Stimulated activated CD8-positive, alpha-beta memory T cell treated with anti-CD3 and anti-CD28 coated beads, Interleukin-15, amount 100 ng/mL, for 4 hours (primary cell): ENCODE measurements around the gene SLIT1.

ENCODE experiments used
- DNase-seq, 2 donors: peaks; one replicate each; pipeline ENCODE4 v3.0.0-alpha.2; 2020; ENCODE audit warnings: low read depth in 2 of 2

SLIT1 gene

DNA sequence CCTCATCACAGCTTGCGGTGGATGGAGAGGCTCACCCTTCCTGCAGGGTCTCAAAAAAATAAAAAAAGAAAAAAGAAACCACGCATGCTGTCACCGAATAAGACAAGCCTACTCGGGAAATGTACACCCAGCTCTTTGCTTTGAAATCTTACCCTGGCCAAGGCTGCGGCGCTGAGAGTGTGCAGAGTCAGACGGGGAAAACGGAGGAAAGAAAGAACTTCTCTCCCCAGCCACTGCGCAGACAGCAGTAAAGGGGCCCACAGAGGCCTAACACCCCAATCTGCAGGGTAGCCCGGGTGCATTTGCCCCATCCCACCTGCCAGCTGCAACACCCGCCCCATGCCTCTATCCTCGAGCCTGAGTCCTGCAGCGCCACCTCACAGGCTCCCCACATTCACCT is 14.8 kb downstream of the SLIT1 start:
- no peak for DNase-seq

DNA sequence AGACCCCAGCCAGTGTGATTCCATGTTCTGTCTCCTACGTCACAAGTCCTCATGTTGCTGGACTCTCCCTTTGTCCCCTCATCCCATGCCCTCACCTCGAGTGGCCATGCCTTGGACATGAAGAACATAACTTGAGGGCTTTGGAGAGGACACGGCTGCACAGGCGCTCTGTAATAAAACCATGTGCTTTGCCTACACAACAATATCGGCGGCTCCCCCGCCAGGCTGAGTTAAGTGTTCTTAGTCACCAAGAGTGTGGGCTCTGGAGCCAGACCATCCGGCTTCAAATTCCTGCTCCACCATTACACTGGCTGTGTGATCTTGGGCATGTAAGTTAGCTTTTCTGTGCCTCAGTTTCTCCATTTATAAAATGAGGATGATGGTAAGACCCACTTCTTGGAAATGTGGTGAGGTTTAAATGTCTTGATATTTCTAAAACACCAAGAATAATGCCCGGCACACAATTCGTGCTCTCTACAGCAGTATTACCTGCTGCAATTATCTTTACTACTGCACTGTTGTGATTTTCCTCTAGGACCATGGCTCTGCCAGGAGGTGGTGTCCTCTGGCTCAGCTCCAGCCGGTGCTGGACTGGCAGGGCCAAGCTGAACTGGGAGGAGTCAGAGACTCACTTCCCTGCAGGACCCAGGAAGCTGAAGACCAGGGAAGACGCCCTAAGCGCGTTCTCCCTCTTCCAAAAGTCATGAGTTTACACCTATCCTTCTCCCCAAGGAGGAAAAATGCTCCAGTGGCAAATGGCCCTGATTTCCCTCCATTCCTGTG is 15.7 kb downstream of the SLIT1 start:
- DNase-seq, result no peak

DNA sequence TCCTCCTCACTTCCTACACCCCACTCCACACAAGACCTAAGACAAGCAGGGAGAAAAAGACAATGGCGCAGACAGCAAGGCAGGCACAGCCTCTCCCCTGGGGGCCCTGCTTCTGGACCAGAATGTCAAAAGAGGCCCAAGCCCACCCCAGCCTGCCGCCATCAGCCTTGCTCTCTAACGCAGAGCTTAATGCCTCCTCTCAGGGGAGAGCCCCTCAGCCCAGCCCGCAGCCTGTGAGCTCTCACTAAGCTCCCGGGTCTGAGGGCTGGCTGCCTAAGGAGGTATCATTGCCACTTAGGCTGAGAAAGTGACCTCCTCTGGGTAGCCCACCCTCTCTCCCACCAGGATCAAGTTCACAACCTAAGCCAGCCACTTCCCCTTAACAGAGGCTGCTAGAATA is 16.7 kb downstream of the SLIT1 start:
- DNase-seq, result no peak

DNA sequence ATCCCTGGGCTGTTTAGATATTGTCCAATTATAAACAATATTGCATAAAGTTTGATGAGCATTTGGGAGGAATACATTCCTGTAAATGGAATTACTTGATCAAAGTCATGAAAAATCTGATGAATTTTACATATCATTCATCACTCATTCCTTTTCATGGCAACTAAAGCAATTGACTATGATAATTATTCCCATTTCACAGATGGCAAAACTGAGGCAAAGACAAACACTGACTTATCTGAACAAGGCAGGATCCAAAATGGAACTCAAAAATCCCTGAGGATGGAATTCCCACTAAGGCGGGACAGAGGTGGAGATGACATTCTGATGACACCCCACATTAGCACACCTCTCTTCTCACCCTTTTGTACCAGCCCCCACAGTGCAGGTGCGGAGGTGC is 17.1 kb downstream of the SLIT1 start:
- DNase-seq, result no peak

DNA sequence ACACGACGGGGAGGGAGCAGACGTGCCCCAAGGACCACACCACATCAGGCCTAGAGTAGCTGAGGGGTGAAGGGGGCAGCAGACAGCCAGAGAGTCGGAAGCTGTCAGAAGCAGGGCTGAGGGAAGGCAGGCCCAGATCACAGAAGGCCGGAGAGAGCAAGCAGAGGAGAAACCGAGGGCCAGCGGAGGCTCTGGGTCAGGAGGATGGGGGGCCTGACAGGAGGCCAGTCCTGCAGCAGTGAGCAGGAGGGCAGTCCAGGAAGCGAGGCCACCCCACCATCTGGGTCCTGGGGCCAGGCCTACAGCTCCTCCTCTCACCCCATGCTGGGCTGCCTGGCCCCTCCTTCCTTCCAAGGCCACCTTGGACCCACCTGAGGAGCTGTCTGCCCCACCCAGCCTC is 20.3 kb downstream of the SLIT1 start:
- no peak for DNase-seq

DNA sequence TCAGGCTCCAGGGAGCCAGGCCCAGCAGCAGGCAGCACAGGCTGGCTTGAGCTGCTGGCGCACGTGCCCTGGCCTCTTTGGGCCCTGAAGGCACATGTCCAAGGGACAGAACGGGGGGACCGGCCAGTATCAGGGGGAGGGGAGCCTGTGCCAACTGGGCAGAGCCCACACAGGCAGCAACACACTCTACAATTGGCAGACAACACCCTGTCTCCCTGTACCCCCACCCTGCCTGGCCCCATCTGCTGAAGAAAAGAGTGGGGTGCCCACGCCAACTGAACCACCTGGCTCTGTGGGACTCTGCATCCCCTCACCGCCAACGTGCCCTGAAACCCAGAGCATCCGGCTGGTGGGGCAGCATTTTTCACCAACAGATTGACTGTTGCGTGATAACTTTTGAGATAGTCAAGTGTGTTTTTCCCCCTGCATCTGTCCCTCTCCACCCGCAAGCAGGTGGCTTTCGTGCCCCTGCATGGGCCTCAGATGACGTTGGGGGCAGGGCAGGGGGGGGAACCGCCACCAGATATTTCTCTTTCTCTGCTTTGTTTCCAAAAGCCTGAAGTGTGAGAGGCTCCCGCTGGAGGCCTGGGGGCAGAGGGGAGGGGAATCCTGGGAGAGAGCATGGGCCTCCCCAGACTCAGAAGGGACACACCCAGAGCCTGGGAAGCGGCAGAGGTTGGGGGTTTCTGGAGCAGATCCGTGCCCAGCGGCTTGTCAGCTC is 21.8 kb downstream of the SLIT1 start:
- DNase-seq, result no peak

DNA sequence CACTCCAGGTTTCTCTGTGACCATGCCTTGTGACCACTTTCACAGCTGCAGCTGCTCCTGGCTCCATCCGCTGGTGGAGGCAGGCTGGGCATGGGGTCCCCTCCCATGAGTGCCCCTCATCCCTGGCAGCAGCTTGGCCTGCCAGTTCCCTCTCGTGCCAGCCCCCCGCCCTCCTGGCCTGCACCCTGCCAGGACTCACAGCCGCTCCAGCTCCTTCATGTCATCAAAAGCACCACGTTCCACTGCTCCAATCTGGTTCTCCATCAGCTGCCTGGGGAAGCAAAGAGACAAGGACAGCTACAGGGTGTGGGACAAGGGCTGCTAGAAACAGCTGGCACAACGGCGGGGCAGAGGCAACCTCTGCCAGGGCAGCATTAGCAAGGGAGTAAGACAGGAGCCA is 22.6 kb downstream of the SLIT1 start:
- no peak for DNase-seq

DNA sequence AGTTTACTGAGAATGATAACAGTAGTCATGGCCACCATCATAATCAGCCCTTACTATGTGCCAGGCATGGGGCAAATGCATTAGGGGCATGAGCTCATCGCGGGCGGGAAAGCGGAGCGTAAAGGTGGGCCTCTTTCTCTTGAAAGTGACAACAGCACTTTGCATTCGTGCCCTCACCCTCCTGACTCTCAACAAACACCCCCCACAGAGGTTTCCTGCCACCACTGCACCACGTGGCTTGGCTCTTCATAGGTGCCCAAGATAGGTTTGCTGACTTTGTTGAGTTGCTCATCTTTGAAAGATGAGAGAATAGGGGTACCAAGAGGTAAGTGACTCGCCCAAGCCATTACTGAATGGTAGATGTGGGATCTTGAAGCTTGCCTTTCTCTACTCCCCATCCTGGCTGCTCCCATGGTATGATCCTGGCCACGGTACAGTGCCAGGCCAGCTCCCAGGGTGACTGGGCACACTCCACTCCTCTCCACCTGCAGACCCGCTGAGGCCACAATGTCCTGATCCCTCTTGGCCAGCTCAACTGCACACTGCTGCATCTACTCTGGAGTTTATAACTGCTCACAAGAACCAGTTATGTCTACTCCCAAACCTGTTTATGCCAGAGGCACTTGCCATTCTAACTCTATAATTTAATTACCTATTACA is 26.0 kb downstream of the SLIT1 start:
- no peak for DNase-seq

DNA sequence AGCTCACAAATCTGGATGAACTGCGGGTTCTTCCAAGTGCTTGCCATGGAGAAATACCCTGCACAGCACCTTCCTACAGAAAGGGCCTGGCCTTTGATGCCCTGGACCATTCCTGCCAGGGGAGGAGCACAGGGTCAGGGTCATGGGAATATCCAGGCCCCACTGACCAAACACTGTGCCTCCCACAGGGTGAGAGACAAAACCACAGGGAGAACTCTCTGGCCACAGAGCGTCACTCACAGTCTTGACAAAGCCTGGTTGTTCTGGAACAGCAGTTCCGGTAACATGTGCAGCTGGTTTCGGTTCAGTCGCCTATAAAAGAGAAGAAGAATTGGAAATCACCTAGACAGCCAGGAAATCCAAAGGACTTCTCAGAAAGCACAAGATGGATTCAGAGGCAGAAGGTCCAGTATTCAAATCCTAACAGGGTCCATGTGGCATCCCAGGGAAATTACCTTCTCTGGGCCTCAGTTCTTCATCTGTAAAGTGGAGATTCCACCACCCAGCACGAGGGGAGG is 28.1 kb downstream of the SLIT1 start:
- no peak for DNase-seq

DNA sequence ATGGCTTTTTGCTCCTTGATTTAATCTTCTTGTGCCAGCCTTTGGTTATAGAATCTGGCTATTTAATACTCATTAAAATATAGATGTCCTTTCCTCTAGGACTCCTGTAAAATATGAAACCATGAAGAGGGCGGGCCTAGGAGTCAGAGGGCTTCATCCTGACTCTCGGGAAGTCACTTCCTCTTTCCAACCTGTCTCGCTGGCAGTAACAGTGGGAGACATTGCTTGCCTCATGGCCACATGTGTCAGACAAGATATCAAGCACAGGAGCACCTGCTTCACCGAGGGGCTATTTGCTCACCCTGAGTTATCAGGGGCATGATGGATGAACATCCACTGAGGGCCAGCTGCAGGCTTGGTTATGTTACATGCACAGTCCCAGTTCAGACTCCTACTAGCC is 31.0 kb downstream of the SLIT1 start:
- DNase-seq, result no peak

DNA sequence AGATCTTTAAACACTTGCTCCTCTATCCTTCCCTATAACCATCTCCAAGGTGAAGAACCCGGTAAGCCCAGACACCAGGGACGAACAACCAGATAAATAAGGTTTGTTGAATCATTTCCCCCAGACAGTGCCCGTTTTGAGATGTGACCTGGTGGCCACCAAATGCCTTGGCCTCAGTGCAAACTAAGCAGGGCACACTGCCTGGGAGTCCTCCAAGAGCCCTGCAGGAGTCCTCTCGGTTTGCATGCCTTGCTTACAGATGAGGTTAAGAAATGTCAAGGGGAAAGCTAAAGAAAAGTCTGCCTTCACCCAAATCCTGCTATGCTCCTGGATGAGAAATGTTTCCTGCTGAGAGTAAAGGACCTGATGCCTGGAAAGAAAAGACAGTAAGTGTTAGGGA is 31.6 kb downstream of the SLIT1 start:
- no peak for DNase-seq

DNA sequence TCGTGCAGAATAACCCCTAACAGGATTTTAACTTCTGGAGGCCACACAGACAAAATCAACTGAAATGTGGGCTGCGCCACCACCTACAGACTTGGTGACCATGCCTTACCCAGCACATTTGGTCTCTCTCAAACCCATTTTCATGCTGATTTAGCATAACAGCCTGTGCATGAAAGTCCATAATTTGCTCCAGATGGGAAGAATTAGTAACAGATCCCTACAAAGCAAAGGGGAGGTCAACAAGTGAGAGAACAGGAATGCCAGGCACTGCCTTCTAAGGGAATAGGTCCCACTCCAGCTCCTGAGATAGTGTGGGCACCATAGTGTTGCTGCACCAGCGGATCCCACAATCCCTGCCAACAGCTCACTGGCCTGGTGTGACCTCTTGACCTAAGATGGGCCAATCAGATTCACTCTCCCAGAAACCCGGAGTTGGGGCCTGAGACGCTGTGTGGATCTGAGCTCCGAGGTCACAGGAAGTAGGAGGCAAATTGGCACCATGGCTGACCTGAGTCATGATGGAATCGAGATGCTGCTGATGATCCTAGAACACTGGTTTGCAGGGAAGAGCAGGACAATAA is 32.4 kb downstream of the SLIT1 start:
- DNase-seq, result no peak

DNA sequence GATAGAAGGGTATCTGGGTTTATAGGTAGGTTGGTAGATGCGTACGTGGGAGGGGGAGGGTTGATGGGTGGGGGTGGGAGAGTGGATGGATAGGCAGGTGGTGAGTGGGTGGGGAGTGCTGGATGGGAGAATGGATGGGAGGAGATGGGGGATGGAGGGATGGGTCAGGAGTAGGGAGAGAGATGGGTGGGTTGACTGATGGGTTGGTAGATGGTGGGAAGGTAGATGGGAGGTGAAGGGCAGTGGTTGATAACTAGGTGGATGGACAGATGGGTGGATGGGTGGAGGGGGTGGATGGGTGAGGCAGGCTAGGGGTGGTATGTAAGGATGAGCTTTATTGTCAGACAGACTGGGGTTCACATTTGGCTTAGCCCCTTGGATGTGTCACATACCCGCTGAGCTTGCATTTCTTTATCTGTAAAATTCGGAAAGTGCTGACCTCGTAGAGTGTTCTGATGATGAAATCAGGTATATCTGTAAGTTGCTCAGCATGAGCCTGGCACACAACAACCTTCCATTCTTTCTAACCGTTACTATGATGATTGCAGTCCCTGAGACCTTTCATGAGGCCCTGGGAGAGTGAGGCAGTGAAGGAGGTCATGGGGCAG is 34.3 kb downstream of the SLIT1 start:
- no peak for DNase-seq

DNA sequence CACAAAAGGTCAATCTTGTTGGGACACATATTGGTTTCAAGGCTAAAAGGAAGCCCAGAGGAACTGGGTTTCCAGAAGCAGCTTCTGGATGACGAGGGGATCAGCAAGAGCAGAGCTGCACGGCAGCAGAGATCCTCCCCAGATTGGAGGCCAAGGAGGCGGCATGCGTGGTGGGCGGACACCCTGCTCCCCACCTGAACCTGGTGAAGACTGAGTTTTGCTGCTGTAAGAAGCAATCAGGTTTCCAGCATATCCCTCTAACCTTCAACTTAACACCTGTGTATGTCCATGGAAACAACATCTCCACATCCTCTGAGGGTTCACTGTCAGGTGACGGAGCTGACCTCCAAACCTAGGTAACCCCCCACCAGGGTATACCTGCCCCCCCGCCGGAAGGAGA is 35.1 kb downstream of the SLIT1 start:
- no peak for DNase-seq

DNA sequence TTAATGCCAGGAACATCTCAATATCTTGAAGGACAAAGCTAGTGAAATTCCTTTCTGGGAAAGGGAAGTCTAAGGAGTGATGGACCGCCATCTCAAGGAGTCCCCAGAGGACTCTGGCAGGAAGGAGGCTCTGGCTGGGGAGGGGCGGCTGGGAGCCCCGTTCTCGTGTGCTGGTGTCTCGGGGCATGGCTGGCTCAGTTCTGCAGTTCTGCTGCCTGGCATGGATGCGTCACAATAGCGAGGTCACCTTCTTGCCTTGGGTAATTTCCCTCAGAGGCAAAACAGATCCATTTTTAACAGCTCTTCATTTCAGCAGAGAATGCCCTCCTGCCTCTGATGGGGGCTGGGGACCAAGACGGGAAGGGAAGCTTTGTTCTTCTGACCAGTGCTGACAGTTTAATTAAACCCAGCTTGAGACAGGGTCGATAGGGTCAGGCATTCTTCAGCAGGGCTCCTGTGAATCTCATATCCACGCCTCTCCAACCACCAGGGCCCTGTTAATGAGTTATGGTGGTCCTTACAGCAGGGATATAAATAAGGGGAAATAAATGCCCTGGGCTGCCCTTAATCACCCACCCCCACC is 35.7 kb downstream of the SLIT1 start:
- no peak for DNase-seq

DNA sequence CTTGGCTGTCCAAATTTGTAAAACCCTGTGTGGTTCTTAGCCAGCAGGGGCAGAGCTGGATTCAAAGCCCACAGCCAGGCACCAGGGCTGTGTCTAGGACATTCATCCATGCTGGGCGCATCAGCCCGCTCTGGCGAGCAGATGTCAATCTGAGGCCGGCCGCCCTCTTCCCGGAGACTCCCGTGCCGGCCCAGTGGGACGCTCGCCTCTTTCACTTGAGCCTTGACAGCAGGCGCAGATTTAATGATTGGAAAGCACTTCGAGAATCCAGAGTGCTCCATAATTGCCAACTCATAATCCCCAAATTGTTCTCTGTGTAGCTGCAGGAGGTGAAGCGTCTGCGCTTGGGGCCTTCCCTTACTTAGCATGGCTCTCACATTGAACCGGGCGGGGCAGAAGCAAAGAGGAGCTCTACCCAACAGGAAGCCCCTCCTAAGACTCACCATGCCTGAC is 36.7 kb downstream of the SLIT1 start:
- no peak for DNase-seq

DNA sequence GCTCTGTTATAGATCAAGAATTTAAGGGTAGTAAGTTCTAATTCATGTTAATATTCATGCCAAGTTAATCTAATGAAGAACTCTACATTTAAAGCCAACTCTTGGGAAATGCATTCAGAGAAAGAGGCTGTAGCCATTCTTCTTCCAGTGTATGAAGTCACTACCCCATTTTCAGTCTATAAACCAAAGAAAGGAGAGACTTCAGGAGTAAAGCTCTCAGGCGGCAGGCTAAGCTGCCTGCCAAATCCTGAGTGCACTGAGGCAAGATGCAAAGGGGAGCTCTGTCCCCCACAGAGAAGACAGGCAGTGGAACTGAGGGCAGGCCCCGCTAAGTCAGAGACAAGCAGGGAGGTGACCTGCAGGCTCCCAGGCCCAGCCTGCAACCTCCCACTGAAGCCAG is 41.5 kb downstream of the SLIT1 start:
- no peak for DNase-seq

DNA sequence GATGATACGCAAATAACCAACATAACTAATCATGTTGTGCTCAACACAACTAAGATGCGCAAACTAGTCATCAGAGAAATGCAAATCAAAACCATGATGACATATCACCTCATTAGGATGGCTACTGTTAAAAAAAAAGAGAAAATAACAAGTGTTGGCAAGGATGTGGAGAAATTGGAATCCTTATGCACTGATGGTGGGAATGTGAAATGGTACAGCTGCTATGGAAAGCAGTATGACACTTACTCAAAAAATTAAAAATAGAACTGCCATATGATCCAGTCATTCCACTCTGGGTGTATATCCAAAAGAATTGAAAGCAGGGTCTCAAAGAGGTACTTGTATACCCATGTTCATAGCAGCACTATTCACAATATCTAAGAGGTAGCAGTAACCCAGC is 42.9 kb downstream of the SLIT1 start:
- DNase-seq, result no peak

DNA sequence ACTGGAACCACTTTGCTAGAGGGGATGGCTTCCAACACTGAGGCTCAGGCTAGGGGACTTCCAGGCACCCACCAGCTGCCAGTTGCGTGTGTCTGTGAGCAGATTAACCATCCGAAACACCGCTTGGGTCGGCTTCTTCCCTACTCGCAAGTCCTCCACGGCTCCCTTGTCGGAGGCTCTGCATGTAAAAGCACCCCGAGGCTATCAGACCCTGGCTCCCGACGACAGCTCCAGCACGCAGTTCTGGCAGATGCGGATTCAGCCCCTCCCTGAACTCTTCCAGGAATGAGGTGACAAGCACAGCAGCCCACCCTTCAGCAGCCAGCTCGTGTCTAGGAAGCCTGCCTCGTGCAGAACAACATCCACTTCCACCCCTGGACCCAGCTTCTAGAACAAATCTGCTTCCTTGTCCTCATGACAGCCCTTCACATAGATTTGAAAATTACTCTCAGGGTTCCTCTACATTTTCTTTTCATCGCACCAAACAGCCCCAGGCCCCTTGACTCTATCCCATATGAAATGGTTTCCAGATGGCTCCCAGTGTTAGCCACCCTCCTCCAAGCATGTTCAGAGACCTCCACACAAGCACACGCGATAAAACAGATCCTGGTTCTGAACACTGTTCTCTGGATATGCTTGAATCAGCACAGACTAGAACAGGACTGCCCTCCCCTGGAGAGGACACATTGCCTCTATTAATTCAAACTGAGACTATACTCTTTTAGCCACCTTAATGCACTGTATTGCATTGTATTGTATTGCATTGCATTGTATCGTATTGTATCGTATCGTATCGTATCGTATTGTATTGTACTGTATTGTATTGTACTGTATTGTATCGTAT is 44.6 kb downstream of the SLIT1 start:
- DNase-seq, result no peak

DNA sequence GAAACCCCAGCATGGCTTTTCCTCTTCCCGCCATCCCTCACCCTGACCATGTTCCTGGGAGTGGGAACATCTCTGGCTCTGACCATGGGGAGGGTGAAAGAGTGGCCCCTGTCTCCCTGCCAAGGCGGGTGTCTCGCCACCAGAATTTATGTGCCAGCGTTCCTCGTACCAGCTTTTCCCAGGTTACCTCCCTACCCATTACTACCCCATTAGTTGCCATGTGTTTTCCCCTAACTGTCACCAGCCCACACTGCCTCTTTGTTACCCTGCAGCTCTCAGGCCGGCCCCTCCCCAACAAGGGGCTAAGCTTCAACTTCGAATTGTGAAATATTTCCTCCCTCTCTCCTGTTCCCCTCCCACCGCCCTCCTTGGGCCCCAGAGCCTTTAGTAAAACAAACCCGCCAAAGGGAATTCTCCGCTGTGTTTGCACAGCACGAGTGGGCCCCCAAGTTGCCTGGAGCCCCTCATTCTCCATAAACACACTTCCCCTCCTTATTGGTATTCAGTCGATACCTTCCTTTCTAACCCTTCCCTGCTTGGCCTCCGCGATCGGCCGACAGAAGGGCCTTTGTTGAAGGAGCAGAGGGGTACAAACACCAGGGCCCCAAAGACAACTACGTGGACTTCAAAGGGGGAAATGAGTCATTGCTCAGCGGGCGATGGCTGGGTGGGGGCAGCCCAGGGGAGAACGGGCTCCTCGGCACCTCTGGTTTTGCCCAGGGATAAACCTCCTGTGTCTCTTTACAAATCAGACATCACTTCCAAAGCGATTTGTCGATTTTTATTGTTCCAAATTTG is 45.5 kb downstream of the SLIT1 start:
- DNase-seq, result no peak
